HG03097 (cell line): ENCODE results near the gene KAT6B.

Source experiments
- ATAC-seq: cut with Tn5 transposase; IDR thresholded peaks from one replicate; pipeline ENCODE4 v1.9.1; 2021; ENCODE audit not compliant: unreplicated experiment, low FRiP score

KAT6B gene

DNA sequence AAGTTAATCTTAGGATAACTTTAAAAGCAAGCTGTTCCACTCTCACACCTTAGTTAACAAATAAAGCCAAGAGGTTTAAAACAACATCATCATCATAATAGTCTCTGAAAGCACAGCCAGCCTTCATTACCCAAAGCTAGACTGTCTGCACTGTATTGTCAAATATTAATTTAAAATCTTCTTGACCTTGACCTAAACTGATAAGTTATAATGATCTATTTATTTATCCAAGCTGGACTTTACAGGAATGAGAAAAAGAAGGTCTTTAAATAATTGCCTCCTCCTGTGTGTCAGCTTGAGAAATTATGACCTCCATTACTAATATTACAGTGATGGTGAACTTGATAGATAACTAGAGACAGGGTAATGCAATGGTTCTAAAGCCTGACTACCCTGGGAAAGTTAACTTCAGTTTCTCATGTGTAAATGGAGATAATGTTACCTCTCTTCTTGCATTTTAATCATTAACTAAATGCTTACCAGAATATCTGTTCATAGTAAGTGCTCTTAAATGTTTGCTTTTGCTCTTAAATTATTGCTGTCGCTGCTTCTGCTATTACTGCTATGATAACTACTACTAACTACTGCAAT is 111.0 kb downstream of the KAT6B start:
- no peak for ATAC-seq

DNA sequence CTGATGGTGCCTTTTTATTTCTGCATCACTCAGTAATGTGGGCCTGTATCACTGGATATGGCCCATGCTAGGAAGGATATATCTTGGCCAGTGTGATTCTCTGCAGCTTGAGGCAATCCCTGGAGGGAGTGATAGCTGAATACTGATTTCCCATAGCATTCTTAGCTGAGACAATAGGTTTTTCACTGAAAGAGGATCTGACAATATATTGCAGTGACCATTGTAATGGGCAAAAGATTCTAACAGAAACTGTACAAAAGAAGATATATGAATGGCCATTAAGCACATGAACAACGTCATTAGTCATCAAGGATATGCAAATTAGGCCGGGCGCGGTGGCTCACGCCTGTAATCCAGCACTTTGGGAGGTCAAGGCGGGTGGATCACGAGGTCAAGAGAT is 117.8 kb downstream of the KAT6B start:
- no peak for ATAC-seq

DNA sequence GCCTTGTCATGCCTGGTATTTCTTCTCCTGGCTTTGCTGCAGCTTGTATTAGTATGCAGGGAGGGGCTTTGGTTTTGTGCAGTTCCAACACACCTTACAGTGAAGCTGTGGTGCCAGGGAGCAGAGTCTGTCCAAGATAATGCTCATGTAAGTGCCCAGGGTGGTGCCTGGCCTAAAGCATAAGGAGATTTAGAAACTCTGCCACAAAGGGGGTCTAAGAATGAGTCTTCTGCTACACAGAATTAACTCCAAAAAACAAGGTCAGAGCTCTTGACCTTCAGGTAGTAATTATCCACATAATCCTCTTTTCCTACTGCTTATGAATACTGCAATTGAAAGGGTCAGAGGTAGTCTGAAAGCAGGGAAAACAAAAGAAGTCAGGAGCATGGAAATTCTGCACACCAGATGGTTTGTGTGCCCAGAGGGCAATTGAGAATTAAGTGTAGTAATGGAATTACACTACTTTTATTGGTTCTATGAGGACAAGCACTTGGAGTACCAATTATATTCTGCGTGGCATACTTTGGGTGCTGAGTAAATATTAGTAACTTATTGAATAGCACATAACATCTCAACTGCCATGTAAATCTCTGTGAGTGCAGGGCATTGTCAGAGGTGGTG is 121.5 kb downstream of the KAT6B start:
- no peak for ATAC-seq

DNA sequence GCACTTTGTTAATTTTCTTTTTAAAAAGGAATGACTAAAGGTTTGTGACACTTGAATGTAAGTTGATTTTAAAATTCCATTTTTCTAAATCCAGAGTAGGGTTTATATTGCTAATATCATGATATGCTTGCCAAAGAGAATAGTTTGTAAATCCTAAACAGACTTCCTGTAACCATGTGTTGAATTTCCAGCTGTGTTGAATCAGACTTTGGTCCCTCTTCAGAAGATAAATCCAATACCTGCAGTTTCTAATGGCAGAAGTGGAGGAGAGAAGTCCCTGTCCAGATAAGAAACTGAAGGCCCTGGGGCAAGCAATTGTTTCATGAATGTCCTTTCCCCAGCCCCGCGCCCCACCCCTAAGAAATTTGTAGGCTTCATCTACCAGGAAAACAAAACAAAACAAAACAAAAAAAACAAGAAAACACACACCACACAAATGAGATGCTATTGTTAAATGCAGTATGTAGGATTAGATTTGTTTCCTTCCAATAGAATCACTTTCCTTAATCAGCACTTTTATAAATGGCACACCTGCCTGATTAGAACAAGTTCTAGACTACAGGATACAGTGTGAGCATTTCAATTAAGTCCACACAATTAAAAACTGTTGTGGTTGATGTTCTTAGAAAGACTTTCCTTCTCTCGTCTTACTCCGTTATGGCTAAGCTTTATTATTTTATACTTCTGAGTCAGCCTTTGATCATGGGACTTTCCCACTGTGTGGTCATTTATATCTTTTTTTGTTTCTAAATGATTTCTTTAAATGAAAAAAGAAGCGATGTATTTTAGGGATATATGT is 122.8 kb downstream of the KAT6B start:
- ATAC-seq, result no peak

DNA sequence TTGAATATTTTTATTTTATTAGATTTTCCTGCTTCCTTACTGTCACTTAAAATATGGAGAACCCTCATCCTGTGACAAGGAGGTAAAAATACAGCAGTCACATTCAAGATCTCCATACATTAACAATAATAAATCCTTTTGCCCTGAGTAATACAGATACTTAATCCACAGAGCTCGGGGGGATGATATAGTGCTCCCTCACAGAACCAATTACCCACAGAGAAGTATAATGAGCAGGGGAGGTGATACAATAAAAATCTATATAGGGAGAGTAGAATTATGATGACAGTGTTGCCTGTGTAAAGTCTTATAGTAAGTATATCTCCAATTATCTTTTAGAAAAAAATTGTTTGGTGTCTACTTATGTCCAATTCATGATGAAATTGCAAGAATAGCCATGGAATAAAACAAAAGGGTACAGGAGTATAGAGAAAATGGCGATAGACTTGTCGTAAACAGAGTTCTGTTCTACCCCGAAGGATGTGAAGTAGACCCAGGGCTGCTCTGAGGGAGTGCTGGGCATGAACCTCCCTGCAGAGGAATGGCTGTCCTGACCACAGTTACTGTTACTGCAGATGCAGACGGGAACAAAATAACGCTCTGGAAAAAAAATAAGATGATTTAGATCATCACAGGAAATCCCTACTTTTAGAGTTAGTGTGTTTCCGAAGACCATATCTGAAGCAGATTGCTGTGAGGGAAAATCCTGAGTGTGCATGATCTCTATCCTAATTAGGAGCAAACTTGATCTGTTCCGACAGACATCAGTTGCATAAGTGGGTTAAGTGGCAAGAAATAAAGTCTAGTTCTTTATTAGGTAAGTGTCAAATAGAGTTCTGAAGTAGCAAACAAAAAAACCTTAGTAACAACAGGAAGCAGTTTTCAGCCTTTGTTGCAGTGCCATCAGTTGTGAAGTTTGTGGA is 123.7 kb downstream of the KAT6B start:
- no peak for ATAC-seq

DNA sequence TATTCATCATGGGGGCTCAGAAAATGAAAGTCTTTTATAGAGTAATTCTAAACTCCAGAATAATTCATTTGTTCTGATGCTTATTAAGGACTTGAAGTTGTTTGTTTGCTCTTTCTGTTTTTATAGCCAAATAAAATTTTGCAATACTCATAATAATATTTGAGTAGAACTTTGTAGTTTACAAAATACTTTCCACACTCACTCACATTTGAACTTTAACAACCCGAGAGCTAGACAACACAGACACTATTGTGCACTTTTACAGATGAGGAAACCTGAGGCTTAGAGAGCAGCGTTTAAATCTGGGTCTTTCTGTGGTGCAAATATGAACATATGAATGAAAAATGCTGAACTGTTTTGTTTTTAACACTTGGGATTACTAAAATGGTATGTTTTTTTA is 126.8 kb downstream of the KAT6B start:
- ATAC-seq, result no peak

DNA sequence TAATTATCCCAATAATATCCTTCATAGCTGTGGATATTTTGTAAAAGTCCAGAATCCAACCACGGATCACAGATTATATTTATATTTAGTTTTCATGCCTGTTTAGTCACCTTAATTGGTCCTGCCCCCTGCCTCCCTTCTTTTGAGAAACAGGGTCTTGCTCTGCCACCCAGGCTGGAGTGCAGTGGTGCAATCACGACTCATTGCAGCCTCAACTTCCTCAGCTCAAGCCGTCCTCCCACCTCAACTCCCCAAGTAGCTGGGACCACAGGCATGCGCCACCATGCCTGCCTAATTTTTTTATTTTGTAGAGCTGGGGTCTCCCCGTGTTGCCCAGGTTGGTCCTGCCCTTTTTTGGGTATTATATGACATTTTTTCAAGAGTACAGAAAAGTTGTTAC is 129.4 kb downstream of the KAT6B start:
- ATAC-seq, result no peak

DNA sequence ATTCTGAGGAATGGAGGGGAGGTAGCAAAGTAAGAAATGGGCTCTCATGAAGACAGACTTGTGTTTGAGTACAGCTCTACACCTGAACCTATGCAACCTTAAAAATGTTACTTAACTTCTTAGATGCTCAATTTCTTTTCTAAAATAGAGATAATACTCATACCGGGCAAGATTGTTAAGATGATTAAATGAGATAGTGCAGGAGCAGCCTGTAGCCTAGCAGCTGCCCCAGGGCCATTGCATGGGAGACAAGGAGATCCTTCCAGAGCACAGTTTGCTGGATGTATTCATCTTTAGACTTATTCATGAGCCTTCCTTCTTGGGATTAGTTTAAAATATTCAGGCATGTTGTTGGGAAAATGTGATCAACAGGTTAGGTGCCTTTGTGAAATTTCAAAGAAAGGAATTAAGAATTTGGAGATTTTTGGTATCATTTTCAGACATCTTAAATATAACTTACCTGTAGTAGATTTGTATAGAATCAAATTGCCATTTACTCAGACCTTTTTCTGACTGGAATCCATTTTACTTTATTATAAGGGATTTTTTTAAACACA is 130.2 kb downstream of the KAT6B start:
- ATAC-seq, result no peak

DNA sequence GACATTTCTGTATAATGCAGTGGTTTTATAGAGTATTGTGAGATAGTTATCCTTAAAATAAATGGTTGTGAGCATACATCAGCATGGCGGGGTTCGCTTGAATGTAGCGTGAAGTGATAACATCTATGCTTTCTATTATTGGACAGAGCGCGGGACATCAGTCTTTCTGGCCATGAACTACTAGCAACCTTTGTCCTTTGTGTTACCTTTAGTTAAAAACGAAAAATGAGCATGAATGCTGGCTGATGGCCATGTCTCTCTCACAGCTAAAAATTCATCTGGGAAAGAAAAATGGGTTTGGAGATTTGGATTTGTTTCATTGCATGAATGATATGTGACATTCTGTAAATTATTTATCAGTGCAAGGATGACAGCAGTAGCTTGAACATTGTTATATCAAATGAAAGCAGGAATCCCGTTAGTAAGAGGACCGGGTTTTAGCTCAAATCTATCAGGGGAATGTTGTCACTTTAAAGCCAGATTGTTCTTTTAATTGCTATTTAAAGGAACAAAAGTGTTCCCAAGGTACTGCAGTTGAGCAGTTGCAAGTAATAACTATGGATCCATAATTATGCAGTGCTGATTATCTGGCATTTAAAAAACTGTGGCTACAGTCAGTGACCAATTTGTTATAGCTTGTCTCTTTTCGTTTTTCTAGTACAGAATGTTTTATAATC is 131.0 kb downstream of the KAT6B start:
- no peak for ATAC-seq

DNA sequence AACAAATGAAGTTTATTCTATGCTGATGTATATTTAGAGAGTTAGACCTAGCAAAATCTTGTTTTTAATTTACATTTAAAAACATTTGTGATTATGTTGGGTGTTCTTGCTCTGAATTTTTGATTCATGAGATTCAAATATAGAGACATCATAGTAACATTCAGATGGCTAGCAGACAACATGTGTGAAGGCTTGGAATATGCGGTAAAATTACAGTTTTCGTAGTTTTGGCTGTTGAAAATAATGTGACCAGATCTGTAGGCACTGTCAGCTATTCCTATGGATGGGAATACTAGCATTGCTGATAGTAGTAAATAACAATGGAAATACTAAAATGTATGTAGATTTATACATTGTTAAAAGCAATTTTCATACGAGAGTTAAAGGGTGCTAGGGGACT is 131.9 kb downstream of the KAT6B start:
- ATAC-seq, result no peak

DNA sequence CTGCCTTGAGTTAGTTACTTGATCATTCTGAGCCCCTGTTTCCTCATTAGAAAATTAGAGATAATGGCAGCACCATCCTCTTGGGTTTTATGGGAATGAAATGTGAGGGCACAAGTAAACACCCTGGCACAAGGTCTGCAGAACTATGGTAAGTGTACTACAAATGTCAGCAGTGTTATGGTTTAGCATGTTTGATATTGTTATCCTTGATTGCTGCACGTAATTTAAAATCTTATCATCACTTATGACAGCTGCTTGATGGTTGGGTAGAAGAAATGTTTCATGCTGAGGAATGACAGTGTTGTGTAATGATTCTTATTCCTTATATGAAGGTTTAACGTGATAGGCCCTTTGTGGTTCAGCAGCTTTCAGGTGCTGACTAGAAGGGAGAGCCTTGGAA is 134.3 kb downstream of the KAT6B start:
- no peak for ATAC-seq

DNA sequence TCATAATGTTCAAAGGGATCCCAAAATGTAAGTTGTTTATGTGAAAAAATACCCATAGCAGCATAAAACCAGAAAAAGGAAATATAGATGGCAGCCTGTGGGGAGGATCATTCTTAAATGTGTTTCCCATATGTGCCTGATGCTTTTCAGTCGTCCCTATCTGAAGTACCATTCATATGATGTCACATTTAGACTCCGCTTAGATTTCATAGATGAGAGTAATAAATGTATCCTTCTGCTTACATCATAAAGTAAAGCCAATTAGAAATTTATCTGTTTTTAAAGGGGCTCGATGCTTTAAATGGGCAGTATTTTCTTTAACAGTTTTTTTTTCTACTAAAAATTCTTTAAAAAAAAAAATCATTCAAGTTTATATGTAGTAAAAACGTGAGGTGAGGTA is 136.1 kb downstream of the KAT6B start:
- ATAC-seq, result no peak

DNA sequence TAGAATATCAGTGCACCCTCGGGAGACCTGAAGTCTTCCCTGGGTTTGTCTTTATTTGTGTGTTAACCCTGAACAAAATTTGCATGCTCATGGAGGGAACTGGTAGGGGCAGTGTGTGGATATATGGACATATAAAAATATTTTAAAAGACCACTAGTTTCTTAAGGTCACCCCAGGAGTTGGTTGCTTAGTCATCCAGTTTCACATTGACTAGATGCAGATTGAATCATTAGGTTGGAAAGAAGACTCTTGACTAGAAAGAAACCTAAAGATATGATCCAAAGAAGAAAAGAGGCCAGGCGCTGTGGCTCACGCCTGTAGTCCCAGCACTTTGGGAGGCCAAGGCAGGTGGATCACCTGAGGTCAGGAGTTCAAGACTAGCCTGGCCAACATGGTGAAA is 137.1 kb downstream of the KAT6B start:
- ATAC-seq, result no peak

DNA sequence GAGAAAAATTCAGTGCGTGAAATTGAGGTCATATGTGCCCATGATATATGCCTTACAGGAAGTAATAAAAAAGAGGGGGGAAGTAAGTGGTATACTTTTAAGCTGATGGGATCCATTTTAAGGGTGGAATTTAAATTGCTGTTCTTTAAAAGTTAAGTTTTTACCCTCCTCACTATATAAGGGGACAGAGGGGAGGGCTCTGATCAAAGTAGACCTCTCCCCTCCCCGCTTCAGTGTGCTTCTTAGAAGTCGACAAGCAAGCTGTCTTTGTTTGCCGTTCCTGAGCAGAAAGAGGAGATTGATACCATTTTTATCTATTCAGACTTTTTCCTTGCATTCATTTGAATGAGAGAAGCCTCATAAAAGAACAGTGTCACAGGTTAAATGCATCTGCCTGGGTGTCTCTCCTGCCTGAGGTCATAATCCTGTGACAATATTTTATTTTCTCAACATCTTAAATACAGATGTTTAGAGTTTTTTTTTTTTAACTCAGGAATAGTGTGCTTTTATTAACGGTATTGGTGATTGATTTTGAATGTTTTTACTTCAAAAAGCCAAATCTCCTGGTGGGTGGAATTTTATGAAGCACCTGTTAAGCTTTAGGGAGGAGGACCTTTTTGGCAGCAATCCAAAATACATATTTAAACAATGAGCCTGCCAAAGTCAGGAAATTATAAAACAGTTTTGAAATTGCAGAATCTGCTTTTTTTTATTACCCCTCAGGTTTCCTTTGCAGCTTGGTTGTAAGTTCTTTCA is 141.7 kb downstream of the KAT6B start:
- ATAC-seq, result no peak

DNA sequence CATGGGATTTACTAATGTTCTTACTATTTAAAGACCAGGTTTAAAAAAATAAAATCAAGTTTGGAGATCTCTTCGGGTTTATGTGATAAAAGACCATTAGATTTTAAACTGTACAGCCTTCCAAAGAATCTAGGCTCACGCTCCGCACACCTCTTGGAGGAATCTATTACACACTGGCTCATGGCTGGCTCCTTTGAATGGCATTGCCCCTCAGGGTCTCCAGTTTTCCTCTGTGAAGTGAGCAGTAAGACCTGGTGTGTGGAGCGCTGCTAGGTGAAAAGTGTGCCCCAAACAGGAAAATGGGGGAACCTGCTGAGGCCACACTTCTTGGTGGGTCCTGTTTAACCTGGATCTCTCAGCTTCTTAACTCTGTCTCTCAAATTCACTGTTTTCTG is 142.3 kb downstream of the KAT6B start:
- no peak for ATAC-seq

DNA sequence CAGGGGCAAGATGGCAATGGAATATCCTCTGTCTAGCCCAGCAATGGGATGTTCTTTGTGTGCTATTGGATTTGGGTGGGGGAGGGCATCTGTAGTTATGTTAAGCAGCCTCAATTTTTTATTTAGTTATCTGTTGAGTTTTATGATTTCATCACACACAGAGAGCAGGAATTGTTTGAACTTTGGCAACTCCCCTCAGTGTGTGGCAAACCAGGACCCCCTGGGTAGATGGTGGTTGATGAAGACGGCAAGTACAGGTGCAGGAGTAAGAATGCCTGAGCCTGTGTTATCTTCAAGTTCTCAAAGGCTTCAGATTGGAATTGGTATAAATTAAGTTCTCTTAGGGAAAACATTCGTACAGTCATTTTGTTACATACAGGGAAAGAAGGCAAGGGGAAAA is 142.7 kb downstream of the KAT6B start:
- ATAC-seq, result no peak

DNA sequence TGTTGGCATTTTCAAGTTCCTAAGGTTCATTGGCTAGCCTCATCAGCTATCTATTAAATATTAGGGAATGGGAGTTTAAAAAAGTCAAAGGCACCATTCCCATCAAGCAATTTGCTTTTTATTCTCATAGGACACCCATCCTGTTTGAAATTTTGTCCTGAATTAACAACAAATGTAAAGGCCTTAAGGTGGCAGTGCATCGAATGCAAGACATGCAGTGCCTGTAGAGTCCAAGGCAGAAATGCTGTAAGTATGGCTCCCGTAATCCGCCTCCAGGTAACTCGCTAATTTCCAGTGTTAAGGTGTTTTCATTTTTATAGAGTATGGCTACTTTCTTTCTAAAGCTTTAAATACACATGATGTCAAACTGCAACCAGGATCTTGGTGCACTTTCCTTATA is 143.1 kb downstream of the KAT6B start:
- no peak for ATAC-seq

DNA sequence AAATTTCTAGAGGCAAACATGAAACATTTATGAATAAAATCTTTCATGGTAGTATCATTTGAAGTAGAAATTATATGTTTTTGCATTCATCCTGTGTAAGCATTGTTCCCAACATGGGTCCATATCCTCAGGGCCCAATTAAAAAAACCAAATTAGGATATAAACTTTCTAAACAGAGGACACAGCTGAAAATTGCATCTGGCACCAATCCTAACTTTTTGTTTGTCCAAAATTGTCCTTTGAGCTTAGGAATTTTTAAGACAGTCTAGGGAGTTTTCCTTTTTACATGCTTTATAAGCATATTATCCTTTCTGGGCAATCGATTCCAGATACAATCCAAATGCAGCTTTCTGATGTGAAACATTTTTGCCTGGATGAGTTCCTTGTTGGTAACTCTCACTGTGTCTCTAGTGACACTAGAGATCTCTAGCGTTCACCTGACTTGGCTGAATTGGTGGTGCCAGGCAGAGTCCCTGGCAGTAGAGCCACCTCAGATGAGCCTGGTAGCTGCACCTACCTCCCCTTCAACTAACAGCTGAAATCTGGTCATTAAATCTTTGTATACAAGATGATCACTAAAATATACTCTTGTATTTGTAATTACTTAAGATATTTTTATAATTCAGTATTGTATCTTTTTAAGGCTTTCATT is 147.5 kb downstream of the KAT6B start:
- no peak for ATAC-seq

DNA sequence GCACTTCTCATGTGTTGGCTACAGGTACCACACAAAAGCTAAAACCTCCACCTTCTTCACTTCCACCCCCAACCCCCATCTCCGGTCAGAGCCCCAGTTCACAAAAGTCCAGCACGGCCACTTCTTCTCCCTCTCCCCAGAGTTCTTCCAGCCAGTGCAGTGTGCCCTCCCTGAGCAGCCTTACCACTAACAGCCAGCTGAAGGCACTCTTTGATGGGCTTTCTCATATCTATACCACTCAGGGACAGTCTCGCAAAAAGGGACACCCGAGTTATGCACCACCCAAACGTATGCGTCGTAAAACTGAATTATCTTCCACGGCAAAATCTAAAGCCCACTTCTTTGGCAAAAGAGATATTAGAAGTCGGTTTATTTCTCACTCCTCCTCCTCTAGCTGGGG is 149.4 kb downstream of the KAT6B start:
- no peak for ATAC-seq
